PFSK-1 (cell line): ENCODE data around the gene CHD9NB.

Experiments
- FOXP2 ChIP-seq: optimal IDR thresholded peaks from 2 replicates; pipeline ENCODE3; 2011; ENCODE audit warnings: borderline replicate concordance, control low read depth, inconsistent platforms; ENCODE audit not compliant: insufficient read depth; ENCODE audit errors: extremely low read length, extremely low read depth
- POLR2AphosphoS5 ChIP-seq: IDR thresholded peaks from 2 replicates; pipeline ENCODE4 v1.6.1; 2012; ENCODE audit warnings: low read depth, mild to moderate bottlenecking, control low read depth, low read length, moderate library complexity
- REST ChIP-seq, 2 experiments: IDR thresholded peaks; 2 replicates each; pipeline versions ENCODE4 v1.6.1 to v1.8.0; 2011 to 2012; ENCODE audit warnings: low read depth in 2 of 2, low read length in 2 of 2, control low read depth in 1 of 2, inconsistent platforms in 1 of 2, mild to moderate bottlenecking in 1 of 2, moderate library complexity in 1 of 2; ENCODE audit not compliant: insufficient read depth in 1 of 2
- SIN3A ChIP-seq: IDR thresholded peaks from 2 replicates; pipeline ENCODE4 v1.6.1; 2012; ENCODE audit warnings: mild to moderate bottlenecking, low read length, moderate library complexity, borderline replicate concordance; ENCODE audit not compliant: insufficient read depth
- TAF1 ChIP-seq: IDR thresholded peaks from 2 replicates; pipeline ENCODE4 v1.6.1; 2012; ENCODE audit warnings: low read length, control low read depth, borderline replicate concordance; ENCODE audit not compliant: insufficient read depth

The CHD9NB gene

GRCh38 chr16:53058882-53059281, 6.2 kb upstream of the CHD9NB start:
- TF ChIP-seq SIN3A (no peak), TAF1 (no peak), FOXP2 (no peak), REST (IDR thresholded peaks at IDR 0.05; ENCODE audit: insufficient read depth in 1 of 2, low read depth in 2 of 2, low read length in 2 of 2) (no peak), POLR2AphosphoS5 (no peak)

- no peak for TF ChIP-seq TAF1
- no peak for TF ChIP-seq POLR2AphosphoS5
- no peak for TF ChIP-seq REST (IDR thresholded peaks at IDR 0.05; ENCODE audit: insufficient read depth in 1 of 2, low read depth in 2 of 2, low read length in 2 of 2)
- TF ChIP-seq FOXP2 = no peak
- TF ChIP-seq SIN3A = no peak
These were observed 5.7 kb upstream of the CHD9NB start for GRCh38 chr16:53058441-53058840.

- no peak for TF ChIP-seq POLR2AphosphoS5
- TF ChIP-seq REST (IDR thresholded peaks at IDR 0.05; ENCODE audit: insufficient read depth in 1 of 2, low read depth in 2 of 2, low read length in 2 of 2) = no peak
- TF ChIP-seq TAF1 = no peak
- no peak for TF ChIP-seq FOXP2
- no peak for TF ChIP-seq SIN3A
These were observed 5.0 kb upstream of the CHD9NB start for GRCh38 chr16:53057658-53058057.

- 0 out of 2 replicates have a peak, but pooled peaks have one; percentile 10 for TF ChIP-seq SIN3A
- TF ChIP-seq REST (IDR thresholded peaks at IDR 0.05; ENCODE audit: insufficient read depth in 1 of 2, low read depth in 2 of 2, low read length in 2 of 2) = no peak
These were observed 3.7 kb upstream of the CHD9NB start for GRCh38 chr16:53056392-53056881.
